Activated T-cell treated with anti-CD3 and anti-CD28 coated beads for 4 hours (primary cell): Measurements from ENCODE around the gene EIF1B.
A peak's percentile ranks its signal among the peaks of the same experiment; 100 is the strongest.
"Not testable (repeated sequence)": the region's sequence is repeated elsewhere in the genome, so short reads cannot be mapped to it uniquely, and the experiment has no call there.

Source experiments
- DNase-seq: peaks from one replicate; pipeline ENCODE4 v3.0.0-alpha.2; 2020

Gene EIF1B

DNA sequence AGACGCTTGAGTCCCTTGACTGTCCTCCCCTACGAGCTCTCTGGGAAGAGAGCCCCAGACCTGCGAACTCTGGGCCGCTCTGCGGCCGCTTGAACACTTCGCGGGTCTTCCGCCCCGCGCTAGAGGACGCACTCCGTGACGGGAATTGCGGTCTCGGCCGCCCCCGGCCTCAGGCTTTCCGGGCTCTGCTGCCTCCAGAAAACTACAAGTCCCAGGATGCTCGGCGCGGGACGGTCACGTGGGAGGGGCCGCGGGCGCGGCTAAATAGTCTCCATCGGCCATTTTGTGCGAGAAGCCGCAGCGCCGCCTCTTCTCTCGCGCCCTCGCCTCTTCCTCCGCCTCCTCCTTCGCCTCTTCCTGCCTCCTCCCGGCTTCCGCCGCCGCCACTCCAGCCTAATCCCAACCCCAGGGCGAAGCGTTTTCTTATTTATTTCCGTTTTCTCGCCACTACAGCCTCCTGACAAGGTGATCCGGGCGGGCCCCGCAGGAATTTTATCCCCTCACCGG is at the start of gene EIF1B:
TSS of gene EIF1B (plus strand) at position 290 of the 507 bp plus-strand sequence. CDS start 235 bp downstream, outside the sequence.
- peak; percentile 99 for DNase-seq

- DNase-seq, result no peak
Measured at GRCh38 chr3:40262331-40262730, 47.2 kb upstream of the EIF1B start.

GRCh38 chr3:40264451-40264850 is 45.1 kb upstream of the EIF1B start:
- no peak for DNase-seq

- no peak for DNase-seq
Measured at GRCh38 chr3:40265181-40265580, 44.3 kb upstream of the EIF1B start.

GRCh38 chr3:40267937-40268724 is 41.4 kb upstream of the EIF1B start:
- no peak for DNase-seq

- DNase-seq, result no peak
Measured at GRCh38 chr3:40268802-40269524, 40.5 kb upstream of the EIF1B start.

DNA sequence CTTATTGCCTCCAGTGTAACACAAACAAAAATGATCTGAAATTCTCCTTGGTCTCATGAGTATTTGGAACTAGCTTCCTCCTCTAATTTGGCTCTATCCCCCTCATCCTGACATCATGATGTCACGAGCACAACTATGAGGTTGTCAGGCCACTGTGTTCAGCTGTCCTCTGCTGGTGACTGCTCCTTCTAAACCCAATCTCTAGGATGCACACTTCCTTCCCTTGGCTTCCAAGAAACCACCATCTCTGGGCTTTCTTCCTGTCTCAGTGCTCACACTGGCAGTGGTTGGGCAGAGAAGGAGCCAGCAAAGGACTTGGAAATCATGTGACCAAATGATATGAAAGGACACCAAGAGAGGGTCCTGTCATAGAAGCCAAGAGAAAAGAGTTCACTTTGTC is 30.7 kb upstream of the EIF1B start:
- DNase-seq, result no peak

DNA sequence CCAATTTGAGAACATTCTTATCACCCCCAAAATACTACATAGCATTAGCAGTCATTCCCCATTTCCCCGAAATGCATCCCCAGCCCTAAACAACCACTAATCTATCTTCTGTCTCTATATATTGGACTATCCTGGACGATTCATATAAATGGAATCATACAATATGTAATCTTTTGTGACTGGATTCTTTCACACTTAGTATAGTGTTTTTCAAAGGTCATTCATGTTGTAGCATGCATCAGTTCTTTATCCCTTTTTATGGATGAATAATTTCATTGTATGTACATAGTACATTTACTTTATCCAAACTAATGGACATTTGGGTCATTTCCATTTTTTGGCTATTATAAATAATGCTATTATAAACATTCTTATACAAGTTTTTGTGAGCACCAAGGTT is 27.5 kb upstream of the EIF1B start:
- DNase-seq, result no peak

GRCh38 chr3:40283057-40283456 is 26.4 kb upstream of the EIF1B start:
- DNase-seq, result not testable (repeated sequence)

DNA sequence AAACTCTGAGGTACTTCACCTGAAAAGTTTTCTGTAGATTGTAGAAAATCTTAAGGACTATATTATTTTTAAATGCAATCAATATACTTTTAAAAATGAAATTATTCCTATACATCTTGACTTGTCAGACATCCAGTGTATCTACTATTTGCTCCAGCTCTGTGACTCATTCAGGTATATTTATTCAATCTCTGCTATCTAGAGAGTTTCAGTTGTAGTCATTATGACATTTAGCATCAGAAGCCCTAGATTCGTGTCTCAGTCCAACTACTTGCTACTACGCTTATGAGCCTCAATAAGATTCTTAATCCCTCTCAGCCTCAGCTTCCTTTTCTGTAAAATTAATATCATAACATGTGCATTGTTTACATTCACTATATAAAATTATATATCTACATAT is 22.3 kb upstream of the EIF1B start:
- no peak for DNase-seq

DNA sequence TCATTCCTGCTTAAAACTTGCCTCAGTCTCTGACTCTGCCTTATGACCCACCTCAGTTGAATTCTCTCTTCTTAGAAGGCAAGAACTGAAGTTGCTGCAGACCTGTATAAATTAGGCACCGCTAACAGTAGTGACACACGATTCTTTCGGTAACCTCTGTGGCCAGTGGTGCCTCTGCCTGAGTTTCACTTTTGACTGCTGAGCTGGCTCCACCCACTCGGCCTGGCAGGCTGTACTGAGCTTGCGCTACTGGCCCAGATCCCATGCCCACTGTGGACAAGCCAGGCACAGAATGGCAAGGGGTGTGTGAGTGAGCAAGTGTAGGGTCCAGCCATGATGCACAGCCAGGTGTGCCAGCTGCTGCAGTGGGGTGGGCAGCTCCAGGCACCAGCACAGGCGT is 19.1 kb upstream of the EIF1B start:
- DNase-seq, result no peak

- no peak for DNase-seq
Measured at GRCh38 chr3:40291471-40291870, 18.0 kb upstream of the EIF1B start.

GRCh38 chr3:40292637-40293349 is 16.7 kb upstream of the EIF1B start:
- no peak for DNase-seq

GRCh38 chr3:40294434-40294833 is 15.1 kb upstream of the EIF1B start:
- no peak for DNase-seq

DNA sequence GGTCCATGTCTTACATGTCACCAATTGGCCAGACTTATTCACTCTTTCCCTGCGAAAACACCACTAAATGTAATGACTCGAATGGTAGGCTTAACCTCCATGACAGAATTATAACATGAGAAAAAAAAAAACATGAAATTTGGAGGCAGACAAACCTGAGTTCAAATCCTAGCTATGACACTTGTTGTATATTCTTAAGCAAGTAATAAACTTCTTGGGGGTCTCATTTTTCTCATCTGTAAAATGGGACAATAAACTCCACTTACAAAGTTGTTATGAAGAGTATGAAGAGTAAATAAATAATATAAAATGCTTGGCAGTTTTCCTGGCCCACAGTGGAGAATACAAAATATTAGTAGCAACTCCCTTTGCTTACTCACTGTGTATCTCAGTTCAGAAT is 11.4 kb upstream of the EIF1B start:
- no peak for DNase-seq

- DNase-seq, result no peak
Measured at GRCh38 chr3:40299130-40299720, 10.3 kb upstream of the EIF1B start.

DNA sequence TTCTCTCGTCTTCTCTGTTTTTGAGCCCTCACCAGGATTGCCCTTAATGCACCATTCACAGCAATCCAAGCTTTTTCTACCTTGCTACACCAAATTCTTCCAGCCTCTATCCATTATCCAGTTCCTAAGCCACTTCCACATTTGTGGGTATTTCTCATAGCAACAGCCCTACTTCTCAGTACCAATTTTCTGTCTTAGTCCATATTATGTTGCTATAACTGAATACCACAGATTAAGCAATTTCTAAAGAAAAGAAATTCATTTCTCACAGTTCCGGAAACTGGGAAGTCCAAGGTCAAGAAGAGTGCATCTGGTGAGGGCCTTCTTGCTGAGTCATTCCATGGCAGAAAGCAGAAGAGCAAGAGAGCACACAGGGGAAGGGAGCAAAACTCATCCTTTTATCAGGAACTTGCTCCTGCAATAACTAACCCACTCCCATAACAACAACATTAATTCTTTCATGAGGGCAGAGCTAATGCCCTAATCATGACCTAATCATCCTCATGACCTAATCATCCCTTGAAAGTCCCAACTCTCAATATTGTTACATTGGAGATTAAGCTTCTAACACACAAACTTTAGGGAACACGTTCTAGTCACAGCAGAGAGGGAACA is 9.7 kb upstream of the EIF1B start:
- no peak for DNase-seq

GRCh38 chr3:40302784-40303183 is 6.7 kb upstream of the EIF1B start:
- DNase-seq, result no peak

DNA sequence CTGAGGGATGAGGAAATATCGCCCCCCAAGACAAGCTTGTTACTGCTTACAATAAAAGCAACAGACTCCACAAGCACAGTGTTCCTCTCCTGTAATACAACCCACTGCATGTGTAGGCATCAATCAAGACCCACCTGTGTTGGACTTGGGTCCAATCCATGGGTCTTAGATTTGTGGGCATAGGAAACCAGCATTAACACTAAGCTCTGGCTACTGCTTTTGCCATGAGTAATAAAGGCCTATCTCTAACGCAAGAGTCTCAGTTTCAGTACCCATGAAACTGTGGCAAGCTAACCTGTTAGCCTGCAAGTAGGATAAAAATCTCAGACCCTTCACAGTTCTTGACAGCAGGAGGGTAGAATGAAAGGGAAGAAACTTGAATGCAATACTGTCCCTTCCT is 5.2 kb upstream of the EIF1B start:
- no peak for DNase-seq

DNA sequence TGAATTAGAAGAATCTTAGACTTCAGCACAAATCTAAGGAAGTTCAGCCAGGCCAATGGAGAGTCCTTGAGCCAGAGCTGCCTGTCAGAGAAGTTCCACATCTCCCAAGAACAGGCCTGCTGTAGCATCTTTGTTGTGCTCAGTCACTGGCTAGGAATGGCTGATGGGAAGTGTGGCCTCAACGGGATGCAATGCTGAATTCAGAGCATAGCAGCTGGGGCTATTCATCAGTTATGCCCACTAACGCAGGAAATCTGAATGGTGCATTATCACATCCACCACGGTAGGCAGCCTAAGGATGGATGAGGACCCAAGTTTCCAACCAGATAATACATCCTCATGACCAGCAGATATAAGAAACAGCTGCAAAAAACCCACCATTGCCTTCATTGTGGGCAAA is 3.2 kb upstream of the EIF1B start:
- DNase-seq, result no peak

DNA sequence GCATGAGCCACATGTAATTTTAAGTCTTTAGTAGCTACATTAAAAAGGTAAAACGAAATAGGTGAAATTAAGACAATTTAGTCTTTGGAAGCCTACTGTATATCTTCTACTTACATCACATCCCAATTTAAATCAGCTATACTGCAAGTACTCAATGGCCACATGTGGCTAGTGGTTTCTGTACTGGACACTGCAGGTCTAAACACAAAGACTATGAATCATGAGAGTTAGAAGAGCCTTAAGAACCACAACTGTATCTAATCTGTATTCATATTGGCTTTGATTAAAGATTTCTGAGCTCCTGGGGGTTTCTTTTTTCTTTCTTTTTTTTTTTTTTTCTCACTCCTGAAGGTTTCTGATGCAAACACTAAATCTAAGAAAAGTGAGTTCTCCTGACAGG is 2.3 kb upstream of the EIF1B start:
- DNase-seq, result no peak

- no peak for DNase-seq
Measured at GRCh38 chr3:40308725-40309417, 636 bp upstream of the EIF1B start.
